Pancreas (tissue), 10 donors: ENCODE results near the gene GPS1. TPM values are rescaled to one million over a fixed set of nuclear protein-coding genes. Genes with fewer than 3 reads are reported as not detected.

Experiments used
- ATAC-seq, 4 donors: fragments of 200-7000 bp; cut with Tn5 transposase; one replicate each; pipeline versions ENCODE4 v1.8.0 to v1.9.1; 2020; ENCODE audit warnings: mild to moderate bottlenecking in 4 of 4, moderate library complexity in 4 of 4
- DNase-seq, 6 donors: peaks; one replicate each; pipeline ENCODE4 v3.0.0-alpha.2; 2020
- FAIRE-seq: peaks from 2 replicates; lab custom pipeline; 2012; peaks lifted over from hg19 to GRCh38; lab: Jason Lieb, UNC
- H3K27ac ChIP-seq, 4 donors: fragments of 200-600 bp; sonication (generic); 1 replicate in 3 of 4; 2 replicates in 1 of 4; pipeline versions ENCODE4 v1.5.0 to v1.8.0; 2020
- H3K27me3 ChIP-seq, 4 donors: fragments of 200-600 bp; one replicate each; pipeline ENCODE4 v1.8.0; 2021
- H3K36me3 ChIP-seq, 3 donors: fragments of 200-600 bp; sonication (generic) in 1 of 3; one replicate each; pipeline versions ENCODE4 v1.5.0 to v1.8.0; 2020 to 2021
- H3K4me1 ChIP-seq, 3 donors: fragments of 200-600 bp; one replicate each; pipeline ENCODE4 v1.8.0; 2021
- H3K4me3 ChIP-seq, 4 donors: fragments of 200-600 bp; sonication (generic) in 2 of 4; one replicate each; pipeline versions ENCODE4 v1.5.0 to v1.8.0; 2020 to 2021
- H3K9me3 ChIP-seq, 4 donors: fragments of 200-600 bp; one replicate each; pipeline ENCODE4 v1.8.0; 2021
- WGBS, 2 donors: extraction: QIAGEN DNeasy Blood & Tissue Kit; methylation state at CpG; one replicate each; pipeline ENCODE4 v1.1.7; 2013; 5-methylcytosine and 5-hydroxymethylcytosine counted together
- intact Hi-C, 3 donors: fragments of 100-400 bp; cut with DNase I; formaldehyde crosslinking; loops; one replicate each; pipeline versions ENCODE4 v1.11.1 to v1.14.2; 2022
- polyA plus RNA-seq, 2 donors: library from polyadenylated mRNA; stranded (reverse); fragments of 200-250 nt; gene quantifications; one replicate each; pipeline ENCODE4 v1.2.3, GENCODE V29; 2013
- total RNA-seq, 6 donors: library from RNA; stranded (reverse); fragmentation: NEBNext Ultra II Directional in 4 of 6; extraction: Animal tissue kit (Norgen Biotek cat#: 25700) in 4 of 6; gene quantifications; one replicate each; pipeline versions ENCODE4 v1.2.1 to v1.2.4, GENCODE V29; 2021 to 2023
- TF ChIP-seq, protein P1 (sequence below), 4 donors: fragments of 200-600 bp; sonication (generic) in 3 of 4; IDR thresholded peaks; one replicate each; pipeline versions ENCODE4 v1.5.0 to v1.8.0; 2021; ENCODE audit warnings: antibody characterized with exemption in 4 of 4
- donor health status: healthy with polysubstance abuse.
- donor health status: DM: no; HTN: no; CAD: no; lungs with moderate emphysema.
- donor health status: DM: no; HTN: no; CAD: no.
- donor health status: control.
- donor health status: control.
- donor health status: Bipolar disorder and iron deficiency.
- donor health status: DM: yes; HTN: yes; CAD: no.
- donor health status: DM: no; HTN: no; CAD: no.
- donor health status: DM: no; HTN: no; CAD: no.
- donor health status: DM: yes; HTN: yes; CAD: no.

The GPS1 gene
- total and polyA plus RNA-seq, 8 donors: 43.0 to 149 (median 53.3) TPM

DNA sequence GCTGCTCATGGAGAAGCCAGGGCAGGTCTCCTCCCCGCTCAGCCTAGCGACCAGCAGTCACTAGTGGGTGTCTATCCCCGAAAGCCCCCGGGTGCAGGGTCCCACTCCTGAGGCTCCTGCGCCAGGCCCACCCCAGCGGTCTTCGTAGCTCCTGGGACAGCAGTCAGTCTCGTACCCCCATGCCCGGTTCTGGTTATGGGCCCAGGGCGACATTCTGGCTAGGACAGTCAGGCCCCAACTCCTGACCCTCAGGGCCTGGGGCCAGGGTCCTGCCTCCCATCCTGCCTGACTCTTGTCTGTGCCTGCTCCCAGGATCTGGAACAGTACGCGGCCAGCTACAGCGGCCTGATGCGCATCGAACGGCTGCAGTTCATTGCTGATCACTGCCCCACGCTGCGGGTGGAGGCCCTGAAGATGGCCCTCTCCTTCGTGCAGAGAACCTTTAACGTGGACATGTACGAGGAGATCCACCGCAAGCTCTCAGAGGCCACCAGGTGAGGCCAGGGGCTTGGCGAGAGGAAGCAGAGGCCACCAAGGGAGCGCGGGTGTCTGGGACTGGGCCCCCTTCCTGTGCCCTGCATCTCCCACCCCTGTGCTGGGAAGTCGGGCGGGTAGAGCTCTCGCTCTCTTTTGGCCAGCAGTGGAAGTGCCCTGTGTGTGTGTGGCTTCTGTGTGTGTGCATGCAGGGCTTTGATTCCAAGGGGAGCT is 2.0 kb downstream of the GPS1 start:
- TF ChIP-seq, protein P1, sequence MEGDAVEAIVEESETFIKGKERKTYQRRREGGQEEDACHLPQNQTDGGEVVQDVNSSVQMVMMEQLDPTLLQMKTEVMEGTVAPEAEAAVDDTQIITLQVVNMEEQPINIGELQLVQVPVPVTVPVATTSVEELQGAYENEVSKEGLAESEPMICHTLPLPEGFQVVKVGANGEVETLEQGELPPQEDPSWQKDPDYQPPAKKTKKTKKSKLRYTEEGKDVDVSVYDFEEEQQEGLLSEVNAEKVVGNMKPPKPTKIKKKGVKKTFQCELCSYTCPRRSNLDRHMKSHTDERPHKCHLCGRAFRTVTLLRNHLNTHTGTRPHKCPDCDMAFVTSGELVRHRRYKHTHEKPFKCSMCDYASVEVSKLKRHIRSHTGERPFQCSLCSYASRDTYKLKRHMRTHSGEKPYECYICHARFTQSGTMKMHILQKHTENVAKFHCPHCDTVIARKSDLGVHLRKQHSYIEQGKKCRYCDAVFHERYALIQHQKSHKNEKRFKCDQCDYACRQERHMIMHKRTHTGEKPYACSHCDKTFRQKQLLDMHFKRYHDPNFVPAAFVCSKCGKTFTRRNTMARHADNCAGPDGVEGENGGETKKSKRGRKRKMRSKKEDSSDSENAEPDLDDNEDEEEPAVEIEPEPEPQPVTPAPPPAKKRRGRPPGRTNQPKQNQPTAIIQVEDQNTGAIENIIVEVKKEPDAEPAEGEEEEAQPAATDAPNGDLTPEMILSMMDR (IDR thresholded peaks at IDR 0.05): no peak
- Histone ChIP-seq H3K9me3 (no peaks in the 10 kb centered on the region), H3K27ac (no peak overlapping the region), H3K27me3 (no peaks in the 10 kb centered on the region), H3K4me1 (peaks cover 0 to 11% (median 0%) of the 10 kb centered on the region in 3 donors), H3K4me3 (no peak overlapping the region), H3K36me3 (peaks cover 0 to 24% (median 8%) of the 10 kb centered on the region in 3 donors)
- FAIRE-seq (no peak), ATAC-seq (no peak), DNase-seq (peak in 3 of 6 donors; percentile 16 to 77 (median 34))
- intact Hi-C loops: no loop called here
- WGBS, 2 donors: 92 to 94% methylated on average over 26 to 28 of the region's 28 CpGs

- intact Hi-C loops: no loop called here
- Histone ChIP-seq H3K9me3 (no peaks in the 10 kb centered on the region), H3K4me3 (no peak overlapping the region), H3K36me3 (peaks cover 0 to 26% (median 8%) of the 10 kb centered on the region in 3 donors), H3K4me1 (peaks cover 0 to 11% (median 0%) of the 10 kb centered on the region in 3 donors), H3K27me3 (no peaks in the 10 kb centered on the region), H3K27ac (no peak overlapping the region)
- ATAC-seq (no peak), DNase-seq (peak in 4 of 6 donors; percentile 5 to 62 (median 26)), FAIRE-seq (no peak)
- WGBS, 2 donors: 86 to 88% methylated on average over 34 to 38 of the region's 38 CpGs
- TF ChIP-seq, protein P1 (IDR thresholded peaks at IDR 0.05): no peak
Observed at GRCh38 chr17:82054351-82055022, 2.8 kb downstream of the GPS1 start.

DNA sequence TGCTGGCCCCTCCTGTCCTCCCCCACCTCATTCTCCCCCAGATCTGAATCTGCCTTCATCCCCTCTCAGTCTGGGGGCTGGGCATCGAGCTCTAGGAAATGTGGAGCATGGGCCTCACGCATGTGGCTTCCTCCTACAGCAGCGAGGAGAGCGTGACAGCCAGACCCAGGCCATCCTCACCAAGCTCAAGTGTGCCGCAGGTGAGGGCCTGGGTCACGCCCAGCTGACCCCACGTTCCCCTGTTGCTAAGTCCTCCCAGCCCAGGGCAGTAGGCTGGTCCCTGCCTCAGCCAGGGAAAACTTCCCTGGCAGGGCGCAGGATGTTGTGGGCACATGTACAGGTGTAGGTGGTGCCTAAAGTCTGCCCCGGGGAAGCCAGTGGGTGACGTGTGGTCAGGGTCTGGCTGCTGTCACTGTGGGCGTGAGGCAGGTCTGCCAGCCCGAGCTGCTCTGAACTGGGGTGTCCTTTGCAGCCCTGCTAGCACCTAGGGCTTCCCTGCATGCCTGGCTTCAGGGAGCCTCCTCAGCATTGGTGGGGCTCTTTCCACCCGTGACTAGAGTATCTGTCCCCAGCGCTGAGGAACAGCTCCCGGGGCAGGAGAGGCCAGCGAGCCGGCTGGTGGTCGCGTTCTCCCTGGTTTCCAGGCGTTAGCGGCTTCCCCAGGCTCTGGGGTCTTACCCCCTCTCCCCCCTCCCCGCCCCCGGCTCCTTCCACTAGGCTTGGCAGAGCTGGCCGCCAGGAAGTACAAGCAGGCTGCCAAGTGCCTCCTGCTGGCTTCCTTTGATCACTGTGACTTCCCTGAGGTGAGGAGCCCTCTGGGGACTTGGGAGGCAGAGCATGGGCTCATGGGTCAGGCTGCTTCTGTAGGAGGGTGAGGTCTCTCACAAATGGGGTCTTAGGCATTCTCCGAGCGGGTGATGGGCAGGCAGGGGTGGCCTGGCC is 3.6 kb downstream of the GPS1 start:
- DNase-seq: peak in 2 of 6 donors; percentile 15 to 26
- TF ChIP-seq, protein P1 (IDR thresholded peaks at IDR 0.05): no peak
- WGBS, 2 donors: 88 to 89% methylated on average over 26 of the region's 26 CpGs
- H3K9me3 ChIP-seq: no peaks in the 10 kb centered on the region
- intact Hi-C loops: no loop called here
- H3K4me1 ChIP-seq: peaks cover 0 to 11% (median 0%) of the 10 kb centered on the region in 3 donors
- H3K4me3 ChIP-seq: no peak overlapping the region
- H3K36me3 ChIP-seq: peaks cover 0 to 32% (median 8%) of the 10 kb centered on the region in 3 donors
- no peak overlapping the region for H3K27ac ChIP-seq
- no peaks in the 10 kb centered on the region for H3K27me3 ChIP-seq
- FAIRE-seq: no peak
- no peak for ATAC-seq

GRCh38 chr17:82055965-82056728 is 4.4 kb downstream of the GPS1 start:
- Histone ChIP-seq H3K36me3 (peaks cover 0 to 40% (median 8%) of the 10 kb centered on the region in 3 donors), H3K27me3 (no peaks in the 10 kb centered on the region), H3K4me1 (peaks cover 0 to 8% (median 0%) of the 10 kb centered on the region in 3 donors), H3K27ac (no peak overlapping the region), H3K4me3 (no peak overlapping the region), H3K9me3 (no peaks in the 10 kb centered on the region)
- FAIRE-seq (no peak), ATAC-seq (no peak), DNase-seq (peak in 3 of 6 donors; percentile 15 to 72 (median 33))
- 90 to 93% methylated on average over 28 of the region's 28 CpGs for WGBS, 2 donors
- intact Hi-C loops: no loop called here
- TF ChIP-seq, protein P1 (IDR thresholded peaks at IDR 0.05): no peak
